Activated T-cell treated with anti-CD3 and anti-CD28 coated beads, Interleukin-2, amount 50 U/mL, for 48 hours (primary cell): ENCODE results near the gene STMP1.
"Not testable (repeated sequence)": the region's sequence is repeated elsewhere in the genome, so short reads cannot be mapped to it uniquely, and the experiment has no call there.

Source experiments
- DNase-seq, 2 experiments: peaks; one replicate each; pipeline ENCODE4 v3.0.0-alpha.2; 2020

STMP1 gene

GRCh38 chr7:135665042-135665441 is 2.7 kb downstream of the STMP1 start:
- no peak for DNase-seq

DNA sequence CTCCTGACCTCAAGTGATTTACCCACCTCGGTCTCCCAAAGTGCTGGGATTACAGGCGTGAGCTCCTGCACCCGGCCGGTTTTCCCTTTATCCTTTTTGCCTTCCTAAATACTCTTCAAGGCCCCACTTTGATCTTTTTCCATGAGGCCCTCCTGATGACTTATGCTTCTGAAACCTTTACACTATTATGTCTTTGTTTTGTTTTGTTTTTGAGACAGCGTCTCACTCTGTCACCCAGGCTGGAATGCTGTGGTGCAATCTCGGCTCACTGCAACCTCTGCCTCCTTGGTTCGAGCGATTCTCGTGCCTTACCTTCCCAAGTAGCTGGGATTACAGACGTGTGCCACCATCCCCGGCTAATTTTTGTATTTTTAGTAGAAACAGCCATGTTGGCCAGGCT is 3.8 kb downstream of the STMP1 start:
- DNase-seq = no peak

GRCh38 chr7:135666846-135667245 is 4.5 kb downstream of the STMP1 start:
- no peak for DNase-seq

GRCh38 chr7:135667626-135668025 is 5.3 kb downstream of the STMP1 start:
- DNase-seq = not testable (repeated sequence)

DNA sequence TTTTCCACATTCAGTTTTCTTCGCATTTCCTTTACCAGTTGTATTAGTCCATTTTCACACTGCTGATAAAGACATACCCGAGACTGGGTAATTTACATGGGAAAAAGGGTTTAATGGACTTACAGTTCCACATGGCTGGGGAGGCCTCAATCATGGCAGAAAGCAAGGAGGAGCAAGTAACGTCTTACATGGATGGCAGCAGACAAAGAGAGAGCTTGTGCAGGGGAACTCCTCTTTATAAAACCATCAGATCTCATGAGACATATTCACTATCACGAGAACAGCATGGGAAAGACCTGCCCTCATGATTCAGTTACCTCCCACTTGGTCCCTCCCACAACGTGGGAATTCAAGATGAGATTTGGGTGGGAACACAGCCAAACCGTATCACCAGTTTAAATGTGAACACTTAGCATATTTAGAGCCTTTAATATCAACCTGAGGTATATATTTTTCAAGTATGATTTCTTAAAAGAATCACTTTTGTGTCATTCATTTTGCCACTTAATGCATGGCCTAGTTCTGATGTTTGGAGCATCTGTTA is 6.6 kb downstream of the STMP1 start:
- DNase-seq = not testable (repeated sequence)

DNA sequence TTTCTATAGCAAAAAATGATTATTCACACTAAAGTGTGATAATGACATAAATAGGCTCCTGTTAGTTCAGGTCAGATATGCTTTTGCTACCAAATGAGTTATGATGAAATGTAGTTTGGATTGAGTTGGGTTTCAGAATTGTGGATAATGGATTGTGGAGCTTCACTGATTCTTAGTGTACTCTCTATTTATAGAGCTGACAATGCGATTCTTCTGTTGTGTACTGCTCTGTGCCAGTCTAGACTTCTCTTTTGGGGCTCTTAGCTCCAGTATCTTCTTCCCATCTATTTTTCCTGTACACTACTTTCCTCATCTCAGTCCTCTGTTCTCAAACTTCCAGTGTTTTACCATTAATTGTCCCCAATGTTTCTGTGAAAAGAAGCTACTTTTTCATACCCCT is 7.5 kb downstream of the STMP1 start:
- DNase-seq = no peak

DNA sequence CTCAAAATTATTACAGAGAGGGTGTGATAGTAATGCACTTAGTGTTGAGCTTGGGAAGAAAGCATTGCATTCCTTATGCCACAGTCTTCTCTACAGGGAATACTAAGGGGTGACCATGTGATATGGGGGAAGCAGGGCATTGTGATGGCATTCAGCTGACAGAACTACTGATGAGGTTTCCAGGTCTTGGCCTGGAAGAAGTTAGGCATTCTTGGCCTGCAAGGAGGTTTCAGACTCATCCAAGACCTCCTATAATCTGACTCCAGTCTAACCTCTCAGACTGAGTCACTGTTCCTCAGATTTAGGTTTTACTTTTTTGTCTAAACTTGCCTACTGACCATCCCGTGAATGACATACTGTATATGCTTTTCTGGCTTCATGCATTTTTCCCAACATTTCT is 7.9 kb downstream of the STMP1 start:
- no peak for DNase-seq

DNA sequence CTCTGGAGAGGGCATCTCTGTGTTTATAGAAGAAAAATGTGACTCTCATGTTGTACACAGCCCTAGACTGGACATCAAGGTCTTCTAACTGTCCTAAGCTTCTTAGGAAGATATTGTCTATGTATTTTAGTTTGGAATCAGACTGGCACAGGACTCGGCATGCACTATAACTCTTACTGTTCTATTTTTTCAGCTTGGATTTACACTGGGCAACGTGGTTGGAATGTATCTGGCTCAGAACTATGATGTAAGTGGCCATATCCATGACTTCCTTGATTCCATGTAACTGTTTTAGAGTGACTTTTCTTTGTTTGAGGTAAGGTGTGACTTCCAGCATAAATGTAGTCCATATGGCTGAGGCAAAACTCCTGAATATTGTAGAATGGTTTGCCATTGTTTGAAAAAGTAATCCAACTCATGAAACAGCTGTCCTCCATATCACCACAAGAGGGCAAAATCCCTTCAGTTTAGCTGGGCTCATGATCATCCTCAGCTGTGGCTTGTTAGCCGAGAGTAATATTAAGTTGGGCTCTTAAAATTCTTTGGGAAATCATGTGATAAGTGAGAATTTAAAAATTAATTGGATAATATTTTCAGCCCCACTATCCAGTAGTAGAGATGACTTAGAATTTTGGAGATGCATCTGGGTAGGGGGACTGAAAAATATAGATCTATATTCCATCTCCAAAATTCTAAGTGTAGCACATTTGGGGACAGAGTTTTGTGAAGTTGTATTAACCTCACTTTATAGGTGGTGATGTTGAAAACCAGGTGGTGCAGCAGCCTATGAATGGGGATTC is 10.4 kb downstream of the STMP1 start:
- DNase-seq = no peak

DNA sequence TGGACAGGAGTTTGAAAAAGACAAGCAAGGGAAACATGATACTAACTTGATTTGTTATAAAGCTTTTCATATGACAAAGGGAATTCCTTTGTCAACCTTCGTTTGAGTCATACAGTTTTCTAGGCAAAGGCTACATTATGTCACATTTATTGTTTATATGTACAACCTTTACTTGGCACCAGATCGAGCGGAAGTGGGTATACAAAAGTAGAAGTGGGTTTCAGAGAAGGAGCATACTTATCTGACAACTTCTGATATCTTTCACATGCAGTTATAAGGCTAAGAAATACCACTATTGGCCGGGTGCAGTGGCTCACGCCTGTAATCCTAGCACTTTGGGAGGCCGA is 11.0 kb downstream of the STMP1 start:
- DNase-seq = no peak

DNA sequence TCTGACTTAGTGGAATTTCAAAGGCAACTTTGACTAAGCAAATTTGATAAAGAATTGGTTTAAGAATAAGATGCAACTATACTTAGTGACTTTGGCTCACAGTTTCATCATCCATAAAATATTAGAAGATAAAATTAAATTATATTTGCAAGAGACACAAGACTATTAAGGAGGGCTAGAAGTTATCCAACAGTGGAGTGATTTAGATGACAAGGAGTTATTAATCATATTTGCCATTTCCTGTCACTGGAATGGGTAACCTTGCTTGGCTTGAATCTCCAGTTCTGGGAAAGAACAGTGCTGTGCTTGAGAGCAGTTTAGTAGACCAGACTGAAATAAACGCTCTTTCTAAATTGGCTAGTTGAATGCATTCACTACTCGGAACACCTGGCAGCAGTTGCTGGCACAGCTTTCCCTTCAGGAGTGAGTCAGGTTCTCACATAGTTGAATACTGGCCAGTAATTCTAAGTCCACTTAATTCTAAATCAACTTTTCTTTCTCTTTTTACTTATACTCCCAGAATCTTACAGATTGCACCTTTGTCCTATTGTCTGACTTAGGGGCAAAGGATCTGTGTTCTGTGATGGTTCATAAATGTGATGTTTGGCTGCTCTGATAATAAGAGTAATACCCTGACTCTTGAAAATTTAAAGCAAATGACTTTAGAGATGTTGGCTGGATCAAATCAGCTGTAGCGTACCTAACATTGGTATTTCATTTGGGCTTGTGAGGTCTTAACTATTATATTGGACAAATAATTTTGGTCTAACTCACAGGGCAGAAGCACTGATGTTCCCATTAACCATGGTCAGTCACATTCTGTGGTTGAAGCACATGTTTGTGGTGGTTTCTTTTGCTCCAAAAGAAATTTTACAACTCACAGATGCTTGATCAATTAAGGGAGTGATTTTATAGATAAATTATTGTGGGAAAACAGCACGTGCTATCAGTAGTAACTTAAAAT is 16.6 kb downstream of the STMP1 start:
- no peak for DNase-seq

DNA sequence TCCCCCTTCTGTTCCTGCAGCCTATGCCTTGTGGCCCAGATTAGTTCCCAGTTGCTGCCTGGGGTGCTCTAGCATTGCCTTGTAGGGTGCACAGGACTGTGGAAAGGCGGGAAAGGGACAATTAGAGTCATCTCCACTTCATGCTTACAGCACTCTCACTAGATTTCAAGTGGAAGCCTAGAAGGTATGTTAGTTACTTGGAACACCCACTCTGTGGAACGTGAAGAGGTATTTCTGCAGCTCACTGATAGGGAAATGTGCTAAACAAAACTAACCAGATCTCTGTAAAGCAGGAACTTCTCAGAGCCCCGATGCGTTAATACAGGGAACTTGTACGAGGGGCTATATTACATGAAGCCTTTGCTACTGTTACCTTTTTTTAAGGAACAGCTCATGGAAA is 19.4 kb downstream of the STMP1 start:
- DNase-seq = no peak

GRCh38 chr7:135682191-135682590 is 19.9 kb downstream of the STMP1 start:
- DNase-seq = no peak

DNA sequence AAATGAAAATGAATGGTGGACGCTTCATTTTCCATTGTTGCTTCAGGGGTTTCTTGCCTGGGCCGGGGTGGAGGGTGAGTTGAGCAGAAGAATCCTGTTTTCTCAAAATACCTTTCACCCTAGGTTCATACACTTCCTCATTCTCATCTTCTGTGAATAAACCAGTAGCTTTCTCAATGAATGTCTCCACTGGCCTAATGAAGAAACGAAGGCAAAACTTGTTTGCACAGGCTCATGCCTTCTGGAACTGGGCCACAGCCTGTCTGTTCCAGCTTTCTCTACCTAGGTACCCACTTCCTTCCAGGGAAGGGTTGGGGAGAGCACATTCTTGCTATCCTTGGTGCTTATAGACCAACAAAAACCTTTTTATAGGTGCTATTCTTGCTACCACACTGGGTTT is 21.3 kb downstream of the STMP1 start:
- no peak for DNase-seq

DNA sequence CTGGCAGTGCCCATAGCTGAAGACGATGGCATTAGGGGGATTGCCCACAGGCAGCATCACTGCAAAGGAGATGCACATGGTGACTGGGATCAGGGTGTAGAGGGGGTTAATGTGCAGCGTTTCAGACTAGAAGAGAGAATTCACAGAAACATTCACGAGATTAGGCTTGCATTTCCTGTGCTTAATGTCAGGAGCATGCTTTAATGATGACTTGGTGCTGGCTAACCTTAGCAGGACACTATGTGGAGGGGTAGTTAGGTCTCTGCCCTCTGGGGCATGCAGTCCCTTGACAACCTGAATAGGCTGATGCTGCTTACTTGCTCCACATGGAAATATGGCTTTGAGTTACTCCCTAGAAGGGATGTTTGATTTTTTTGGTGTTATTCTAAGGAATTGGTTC is 21.8 kb downstream of the STMP1 start:
- no peak for DNase-seq

DNA sequence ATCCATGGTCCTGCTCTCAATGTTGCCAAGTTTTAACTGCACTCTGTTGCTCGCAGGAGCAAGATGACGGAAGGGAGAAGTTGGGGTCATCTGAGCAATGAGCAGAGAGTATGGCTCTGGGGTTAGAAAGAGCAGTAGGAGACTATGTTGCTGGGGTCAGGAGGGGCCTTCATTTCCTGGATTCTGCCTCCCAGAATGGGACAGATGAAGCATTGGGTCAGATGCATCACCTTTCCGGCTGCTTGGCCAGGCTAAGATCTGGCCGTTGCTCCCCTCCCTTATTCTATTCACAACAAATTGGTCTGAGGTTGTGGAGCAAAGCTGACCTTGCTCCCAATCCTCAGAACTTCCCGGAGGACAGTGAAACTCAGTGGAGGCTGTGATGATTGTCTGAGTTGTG is 22.4 kb downstream of the STMP1 start:
- DNase-seq = no peak

- no peak for DNase-seq
Observed at GRCh38 chr7:135685306-135686084, 23.2 kb downstream of the STMP1 start.

- DNase-seq = no peak
Observed at GRCh38 chr7:135687466-135687865, 25.2 kb downstream of the STMP1 start.

DNA sequence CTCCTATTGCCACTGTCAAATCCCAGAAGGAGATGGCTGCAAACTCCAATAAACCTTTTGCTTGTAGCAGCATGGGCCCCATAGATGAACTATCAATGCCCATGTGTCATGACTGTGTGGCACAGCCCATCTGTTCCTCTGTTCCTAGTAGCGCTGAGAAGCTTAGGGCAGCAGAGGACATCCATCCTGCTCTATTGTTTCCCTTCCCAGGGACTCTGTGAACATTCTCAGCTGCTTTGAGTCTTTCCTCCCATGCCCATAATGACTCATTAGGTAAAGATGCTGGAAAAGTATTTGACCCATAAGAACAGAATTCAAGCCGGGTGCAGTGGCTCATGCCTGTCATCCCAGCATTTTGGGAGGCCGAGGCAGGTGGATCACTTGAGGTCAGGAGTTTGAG is 28.3 kb downstream of the STMP1 start:
- no peak for DNase-seq

- DNase-seq = no peak
Observed at GRCh38 chr7:135692055-135692454, 29.7 kb downstream of the STMP1 start.

- DNase-seq = not testable (repeated sequence)
Observed at GRCh38 chr7:135692606-135693005, 30.3 kb downstream of the STMP1 start.

- no peak for DNase-seq
Observed at GRCh38 chr7:135693558-135693957, 31.2 kb downstream of the STMP1 start.

DNA sequence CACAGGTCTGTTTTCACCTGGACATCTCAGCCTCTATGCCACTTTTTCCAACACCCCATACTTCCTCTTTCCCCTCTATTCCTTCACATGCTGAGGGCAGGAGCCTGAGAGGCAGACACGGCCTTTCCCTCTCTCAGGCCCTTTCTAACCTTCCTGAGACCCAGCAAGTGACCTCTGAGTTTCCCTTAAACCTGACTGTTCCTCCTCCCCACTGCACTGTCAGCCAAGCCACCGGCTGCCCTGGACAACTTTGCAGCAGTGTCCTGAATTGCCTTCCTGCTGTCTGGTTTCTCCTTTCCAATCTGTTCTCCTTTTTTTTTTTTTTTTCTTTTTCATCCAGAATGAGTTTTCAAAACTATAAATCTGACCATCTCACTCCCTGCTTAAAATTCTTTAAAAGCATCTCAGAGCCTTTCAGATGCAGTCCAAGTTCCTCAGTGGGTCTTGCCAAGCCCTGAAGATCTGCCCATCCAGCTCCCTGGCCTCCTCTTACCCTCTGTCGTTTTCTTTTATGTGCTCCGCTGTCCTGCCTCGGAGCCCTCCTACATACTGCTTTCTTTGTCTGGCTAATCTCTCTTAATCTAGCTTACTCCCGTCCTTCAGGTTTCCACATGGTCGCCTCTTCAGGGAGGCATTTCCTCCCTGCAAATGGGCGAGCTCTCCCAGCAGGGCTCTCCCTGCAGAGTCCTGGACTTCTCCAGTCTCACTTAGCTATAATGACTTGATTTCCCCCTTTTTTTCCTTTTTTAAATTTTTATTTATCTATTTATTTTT is 35.1 kb downstream of the STMP1 start:
- no peak for DNase-seq
